ENCODE measurements around the gene ZNF319. TPM values are rescaled to one million over a fixed set of nuclear protein-coding genes. Genes with fewer than 3 reads are reported as not detected.

The ZNF319 gene
- total and polyA plus RNA-seq, 8 donors, result 3.5 to 7.0 (median 4.6) TPM

GRCh38 chr16:58026705-58027160 lies 26.3 kb upstream of the ZNF319 start:
- ATAC-seq (peak in 3 of 4 donors; percentile 3 to 6 (median 5)), DNase-seq (peak in 5 of 6 donors; percentile 47 to 90 (median 71)), FAIRE-seq (no peak)
- Histone ChIP-seq H3K27ac (peak overlapping the region; percentile 82 to 90 (median 83)), H3K9me3 (no peaks in the 10 kb centered on the region), H3K27me3 (no peaks in the 10 kb centered on the region), H3K4me1 (peaks cover 15 to 33% (median 31%) of the 10 kb centered on the region in 3 donors), H3K4me3 (peak overlapping the region; percentile 73 to 86 (median 82)), H3K36me3 (no peaks in the 10 kb centered on the region)
- TF ChIP-seq CTCF (IDR thresholded peaks at IDR 0.05), result no peak
- intact Hi-C loops (cut with DNase I), result loop anchor here in 1 of 3 donors (10.0 kb wide), 1 partner anchor 98 kb away; the partner anchor contains the start of gene CFAP20
- 0 to 1% methylated on average over 34 to 38 of the region's 38 CpGs for WGBS, 2 donors

GRCh38 chr16:58026139-58026704 lies 25.8 kb upstream of the ZNF319 start:
- ATAC-seq (peak; percentile 9 to 60 (median 33)), DNase-seq (peak; percentile 55 to 88 (median 78)), FAIRE-seq (no peak)
- no peak for TF ChIP-seq CTCF (IDR thresholded peaks at IDR 0.05)
- Histone ChIP-seq H3K27ac (peak overlapping the region; percentile 82 to 90 (median 83)), H3K4me3 (peak overlapping the region; percentile 73 to 86 (median 82)), H3K4me1 (peaks cover 15 to 29% (median 26%) of the 10 kb centered on the region in 3 donors), H3K27me3 (no peaks in the 10 kb centered on the region), H3K36me3 (no peaks in the 10 kb centered on the region), H3K9me3 (no peaks in the 10 kb centered on the region)
- intact Hi-C loops (cut with DNase I), result loop anchor here in 1 of 3 donors (10.0 kb wide), 1 partner anchor 99 kb away; the partner anchor contains the start of gene CFAP20
- WGBS, 2 donors, result 0 to 1% methylated on average over 54 to 65 of the region's 65 CpGs

DNA sequence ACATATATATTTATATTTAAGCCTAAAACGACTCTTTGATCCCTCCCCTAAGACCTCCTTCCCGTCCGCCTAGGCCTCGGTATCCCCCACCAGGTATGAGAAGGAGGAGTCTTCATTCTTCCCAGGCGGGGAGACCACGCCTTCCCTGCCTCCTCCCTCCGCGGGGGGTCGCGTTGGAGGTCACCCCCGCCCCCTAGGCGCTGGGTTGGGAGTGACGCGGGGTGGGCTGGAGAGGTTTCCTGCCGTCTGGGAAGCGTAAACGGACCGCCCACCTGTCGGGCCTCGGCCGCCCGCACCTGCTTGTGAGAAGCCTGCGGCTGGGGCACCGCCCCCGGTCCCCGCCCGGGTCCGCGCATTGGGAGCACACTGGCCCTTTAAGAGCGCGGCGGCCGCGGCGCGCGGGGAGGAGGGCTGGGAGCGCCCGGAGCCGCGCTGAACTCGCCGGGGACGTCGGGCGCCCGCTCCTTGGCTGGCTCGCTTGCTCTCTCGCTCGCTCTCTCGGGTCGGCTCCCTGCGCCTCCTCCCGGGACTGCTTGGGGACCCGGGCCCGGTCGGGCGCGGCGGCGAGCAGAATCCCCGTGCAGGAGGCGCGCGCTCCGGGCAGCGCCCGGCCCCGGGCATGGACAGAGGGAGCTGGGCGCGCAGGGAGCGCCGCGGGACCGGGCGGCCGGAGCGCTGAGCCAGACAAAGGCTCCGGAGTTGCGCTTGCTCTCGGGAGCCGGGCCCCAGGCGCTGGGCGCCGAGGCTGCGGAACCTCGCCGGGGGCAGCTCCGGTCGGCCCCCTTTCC lies 25.1 kb upstream of the ZNF319 start, which contains the start of gene MMP15:
Gene MMP15, plus strand, starts transcription at position 404 of the 788 bp plus-strand sequence. CDS start 597 bp downstream, outside the sequence.
- Histone ChIP-seq H3K4me1 (peaks cover 15 to 25% (median 24%) of the 10 kb centered on the region in 3 donors), H3K36me3 (no peaks in the 10 kb centered on the region), H3K27me3 (no peaks in the 10 kb centered on the region), H3K4me3 (peak within 1 kb of the TSS; percentile 73 to 86 (median 82)), H3K9me3 (no peaks in the 10 kb centered on the region), H3K27ac (peak within 1 kb of the TSS; percentile 82 to 90 (median 83))
- DNase-seq (peak; percentile 92 to 96 (median 94)), ATAC-seq (peak; percentile 70 to 79 (median 77)), FAIRE-seq (no peak)
- intact Hi-C loops (cut with DNase I), result loop anchor here in 1 of 3 donors (10.0 kb wide), 1 partner anchor 99 kb away; the partner anchor contains the start of gene CFAP20
- TF ChIP-seq CTCF (IDR thresholded peaks at IDR 0.05), result no peak
- WGBS, 2 donors, result 0% methylated on average over 65 to 90 of the region's 90 CpGs

GRCh38 chr16:58024486-58025350 lies 24.2 kb upstream of the ZNF319 start:
- no peaks in the 10 kb centered on the region for H3K36me3 ChIP-seq
- H3K4me3 ChIP-seq, result peak overlapping the region; percentile 73 to 86 (median 82)
- H3K27ac ChIP-seq, result peak overlapping the region; percentile 82 to 90 (median 83)
- DNase-seq (peak; percentile 75 to 90 (median 80)), FAIRE-seq (no peak), ATAC-seq (peak; percentile 29 to 40 (median 34))
- peaks cover 15 to 25% (median 24%) of the 10 kb centered on the region in 3 donors for H3K4me1 ChIP-seq
- TF ChIP-seq CTCF (IDR thresholded peaks at IDR 0.05), result no peak
- no peaks in the 10 kb centered on the region for H3K9me3 ChIP-seq
- WGBS, 2 donors, result 2 to 3% methylated on average over 57 of the region's 57 CpGs
- H3K27me3 ChIP-seq, result no peaks in the 10 kb centered on the region
- intact Hi-C loops (cut with DNase I), result loop anchor here (5.0 to 10.0 kb wide), 2 partner anchors 98 to 100 kb away; partner anchors contain the start of gene CFAP20 (in 1 of the 3)
